Endodermal cell (in vitro differentiated cells): ENCODE data around the gene RASEF. TPM values are rescaled to one million over a fixed set of nuclear protein-coding genes. Genes with fewer than 3 reads are reported as not detected.
"Not testable (repeated sequence)": the region's sequence is repeated elsewhere in the genome, so short reads cannot be mapped to it uniquely, and the experiment has no call there.

ENCODE experiments used
- DNase-seq: peaks from one replicate; pipeline ENCODE4 v3.0.0-alpha.2; 2017
- H3K27ac ChIP-seq: 2 replicates; pipeline ENCODE4 v1.5.1; 2013; ENCODE audit warnings: mild to moderate bottlenecking, low read depth, low read length, moderate library complexity
- H3K27me3 ChIP-seq: 2 replicates; pipeline ENCODE4 v1.6.1; 2013; ENCODE audit warnings: mild to moderate bottlenecking, low read length, moderate library complexity; ENCODE audit not compliant: insufficient read depth, control insufficient read depth, poor library complexity, severe bottlenecking
- H3K36me3 ChIP-seq: 2 replicates; pipeline ENCODE4 v1.7.0; 2013; ENCODE audit warnings: mild to moderate bottlenecking, low read length, moderate library complexity; ENCODE audit not compliant: control insufficient read depth, insufficient read depth
- H3K4me1 ChIP-seq: one replicate; pipeline ENCODE4 v1.7.0; 2013; ENCODE audit warnings: low read length; ENCODE audit not compliant: control insufficient read depth, insufficient read depth
- H3K4me3 ChIP-seq: 2 replicates; pipeline ENCODE4 v1.5.1; 2013; ENCODE audit warnings: mild to moderate bottlenecking, low read length, moderate library complexity
- H3K9ac ChIP-seq: 2 replicates; pipeline ENCODE4 v1.6.1; 2013; ENCODE audit warnings: mild to moderate bottlenecking, low read length, moderate library complexity; ENCODE audit not compliant: poor library complexity, severe bottlenecking; ENCODE audit errors: extremely low read depth
- H3K9me3 ChIP-seq: 2 replicates; pipeline ENCODE4 v1.6.1; 2013; ENCODE audit warnings: mild to moderate bottlenecking, low read length, moderate library complexity; ENCODE audit not compliant: control insufficient read depth
- H3K27ac Mint-ChIP-seq: 2 replicates; pipeline ENCODE4 v1.8.0; 2020; ENCODE audit warnings: mixed read lengths
- H3K27me3 Mint-ChIP-seq: 2 replicates; pipeline ENCODE4 v1.8.0; 2021; ENCODE audit warnings: mild to moderate bottlenecking, mixed read lengths; ENCODE audit not compliant: insufficient read depth
- H3K36me3 Mint-ChIP-seq: 2 replicates; pipeline ENCODE4 v1.8.0; 2020; ENCODE audit warnings: low read depth, mixed read lengths
- H3K4me1 Mint-ChIP-seq: 2 replicates; pipeline ENCODE4 v1.8.0; 2020; ENCODE audit warnings: mixed read lengths
- H3K4me3 Mint-ChIP-seq: 2 replicates; pipeline ENCODE4 v1.8.0; 2020; ENCODE audit warnings: mild to moderate bottlenecking, moderate library complexity, mixed read lengths
- H3K9me3 Mint-ChIP-seq: 2 replicates; pipeline ENCODE4 v1.8.0; 2020; ENCODE audit warnings: mild to moderate bottlenecking, mixed read lengths
- WGBS, 2 experiments: methylation state at CpG; one replicate each; pipeline versions ENCODE4 v1.1.5 to v1.1.7; 2013; ENCODE audit warnings: missing lambda C conversion rate in 2 of 2, mixed read lengths in 1 of 2; ENCODE audit not compliant: insufficient coverage in 1 of 2, insufficient read length in 1 of 2; 5-methylcytosine and 5-hydroxymethylcytosine counted together
- total RNA-seq, 2 donors: library from RNA; stranded (reverse); fragmentation: NEBNext Ultra II Directional in 1 of 2; extraction: Animal tissue kit (Norgen Biotek cat#: 25700) in 1 of 2; gene quantifications; 2 replicates in 1 of 2; 3 replicates in 1 of 2; pipeline ENCODE4 v1.2.1, GENCODE V29; 2021
- TF ChIP-seq, protein P1 (sequence below): fragments of 200-600 bp; sonication (generic); conservative IDR thresholded peaks from 2 replicates; pipeline ENCODE4 v1.5.0; 2021; ENCODE audit warnings: antibody characterized with exemption, mild to moderate bottlenecking

RASEF gene
- total RNA-seq, 2 donors from 2014 or later = 1.1 to 1.7 TPM

- no peak overlapping the region for H3K9ac ChIP-seq
- no peaks in the 10 kb centered on the region for H3K27me3 ChIP-seq
- H3K27ac ChIP-seq = no peak overlapping the region
- no peak overlapping the region for H3K4me3 ChIP-seq
- Mint-ChIP-seq H3K36me3 (no peaks in the 10 kb centered on the region), H3K9me3 (no peaks in the 10 kb centered on the region), H3K4me1 (no peaks in the 10 kb centered on the region), H3K27me3 (peaks cover 2% of the 10 kb centered on the region), H3K4me3 (no peak overlapping the region), H3K27ac (no peak overlapping the region)
- WGBS, 2 experiments = 77 to 89% methylated on average over 2 to 3 of the region's 3 CpGs
- H3K36me3 ChIP-seq = no peaks in the 10 kb centered on the region
- DNase-seq = no peak
- H3K9me3 ChIP-seq = no peaks in the 10 kb centered on the region
- TF ChIP-seq, protein P1, sequence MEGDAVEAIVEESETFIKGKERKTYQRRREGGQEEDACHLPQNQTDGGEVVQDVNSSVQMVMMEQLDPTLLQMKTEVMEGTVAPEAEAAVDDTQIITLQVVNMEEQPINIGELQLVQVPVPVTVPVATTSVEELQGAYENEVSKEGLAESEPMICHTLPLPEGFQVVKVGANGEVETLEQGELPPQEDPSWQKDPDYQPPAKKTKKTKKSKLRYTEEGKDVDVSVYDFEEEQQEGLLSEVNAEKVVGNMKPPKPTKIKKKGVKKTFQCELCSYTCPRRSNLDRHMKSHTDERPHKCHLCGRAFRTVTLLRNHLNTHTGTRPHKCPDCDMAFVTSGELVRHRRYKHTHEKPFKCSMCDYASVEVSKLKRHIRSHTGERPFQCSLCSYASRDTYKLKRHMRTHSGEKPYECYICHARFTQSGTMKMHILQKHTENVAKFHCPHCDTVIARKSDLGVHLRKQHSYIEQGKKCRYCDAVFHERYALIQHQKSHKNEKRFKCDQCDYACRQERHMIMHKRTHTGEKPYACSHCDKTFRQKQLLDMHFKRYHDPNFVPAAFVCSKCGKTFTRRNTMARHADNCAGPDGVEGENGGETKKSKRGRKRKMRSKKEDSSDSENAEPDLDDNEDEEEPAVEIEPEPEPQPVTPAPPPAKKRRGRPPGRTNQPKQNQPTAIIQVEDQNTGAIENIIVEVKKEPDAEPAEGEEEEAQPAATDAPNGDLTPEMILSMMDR = no peak
- H3K4me1 ChIP-seq = no peaks in the 10 kb centered on the region
Observed at GRCh38 chr9:83081010-83081409, 18.1 kb upstream of the RASEF start.

DNA sequence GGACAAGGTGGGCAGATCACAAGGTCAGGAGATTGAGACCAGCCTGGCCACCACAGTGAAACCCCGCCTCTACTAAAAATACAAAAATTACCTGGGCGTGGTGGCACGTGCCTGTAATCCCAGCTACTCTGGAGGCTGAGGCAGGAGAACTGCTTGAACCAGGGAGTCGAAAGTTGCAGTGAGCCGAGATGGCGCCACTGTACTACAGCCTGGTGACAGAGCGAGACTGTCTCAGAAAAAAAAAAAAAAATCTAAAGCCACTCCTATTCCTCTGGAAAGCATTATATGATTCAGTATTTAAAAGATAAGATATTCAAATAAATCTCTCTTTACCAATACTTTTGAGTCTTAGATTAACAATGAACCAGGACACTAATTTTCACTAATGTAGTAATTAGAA, 13.0 kb upstream of the RASEF start:
- H3K4me3 ChIP-seq, H3K9me3 Mint-ChIP-seq, H3K27me3 Mint-ChIP-seq, H3K36me3 ChIP-seq, H3K27me3 ChIP-seq, H3K36me3 Mint-ChIP-seq, H3K4me1 Mint-ChIP-seq, H3K27ac ChIP-seq, H3K27ac Mint-ChIP-seq, H3K4me3 Mint-ChIP-seq, H3K9me3 ChIP-seq, H3K4me1 ChIP-seq, DNase-seq, H3K9ac ChIP-seq: not testable (repeated sequence)
- TF ChIP-seq, protein P1 = peak; percentile 12
- WGBS, 2 experiments = 91 to 94% methylated on average over 3 to 7 of the region's 7 CpGs

DNA sequence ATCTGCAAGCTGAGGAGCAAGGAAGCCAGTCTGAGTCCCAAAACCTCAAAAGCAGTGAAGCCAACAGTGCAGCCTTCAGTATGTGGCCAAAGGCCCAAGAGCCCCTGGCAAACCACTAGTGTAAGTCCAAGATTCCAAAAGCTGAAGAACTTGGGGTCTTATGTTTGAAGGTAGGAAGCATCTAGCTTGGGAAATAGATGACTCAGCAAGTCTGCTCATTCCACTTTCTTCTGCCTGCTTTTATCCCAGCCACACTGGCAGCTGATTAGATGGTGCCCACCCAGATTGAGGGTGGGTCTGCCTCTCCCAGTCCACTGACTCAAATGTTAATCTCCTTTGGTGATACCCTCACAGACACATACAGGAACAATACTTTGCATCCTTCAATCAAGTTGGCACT, 9.6 kb upstream of the RASEF start:
- not testable (repeated sequence) for H3K27ac Mint-ChIP-seq, H3K9me3 Mint-ChIP-seq, H3K4me3 ChIP-seq, H3K9me3 ChIP-seq, H3K9ac ChIP-seq, H3K27ac ChIP-seq, H3K36me3 ChIP-seq, H3K27me3 Mint-ChIP-seq, H3K27me3 ChIP-seq, H3K4me3 Mint-ChIP-seq, H3K36me3 Mint-ChIP-seq, H3K4me1 Mint-ChIP-seq, H3K4me1 ChIP-seq, DNase-seq

DNA sequence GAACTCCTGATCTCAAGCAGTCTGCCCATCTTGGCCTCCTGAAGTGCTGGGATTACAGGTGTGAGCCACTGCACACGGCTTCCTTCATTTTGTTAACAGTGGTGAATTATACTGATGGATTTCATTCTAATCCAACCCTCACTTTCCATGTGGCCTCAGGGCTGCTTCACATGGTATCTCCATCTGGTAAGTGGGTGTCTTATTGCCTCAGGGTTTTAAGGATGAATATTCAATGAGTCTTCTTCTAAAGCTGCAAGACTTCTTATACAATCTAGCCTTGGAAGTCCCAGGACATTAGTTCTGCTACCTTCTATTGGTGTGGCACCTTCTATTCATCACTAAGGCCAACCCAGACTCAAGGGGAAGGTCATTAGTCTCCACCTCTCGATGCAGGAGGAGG, 8.7 kb upstream of the RASEF start:
- no peaks in the 10 kb centered on the region for H3K27me3 ChIP-seq
- Mint-ChIP-seq H3K36me3 (no peaks in the 10 kb centered on the region), H3K27me3 (peaks cover 9% of the 10 kb centered on the region), H3K27ac (no peak overlapping the region), H3K4me1 (no peaks in the 10 kb centered on the region), H3K4me3 (no peak overlapping the region), H3K9me3 (no peaks in the 10 kb centered on the region)
- DNase-seq = no peak
- no peak overlapping the region for H3K9ac ChIP-seq
- H3K4me1 ChIP-seq = no peaks in the 10 kb centered on the region
- H3K4me3 ChIP-seq = no peak overlapping the region
- H3K27ac ChIP-seq = no peak overlapping the region
- no peaks in the 10 kb centered on the region for H3K36me3 ChIP-seq
- WGBS, 2 experiments = 100% methylated on average over 1 of the region's 2 CpGs; no CpG with 5 or more reads in 1 of the 2 experiments
- no peaks in the 10 kb centered on the region for H3K9me3 ChIP-seq
- TF ChIP-seq, protein P1 = no peak
